PFSK-1 (cell line): ENCODE measurements around the gene PC.

Experiments
- FOXP2 ChIP-seq: optimal IDR thresholded peaks from 2 replicates; pipeline ENCODE3; 2011; ENCODE audit warnings: borderline replicate concordance, control low read depth, inconsistent platforms; ENCODE audit not compliant: insufficient read depth; ENCODE audit errors: extremely low read length, extremely low read depth
- POLR2AphosphoS5 ChIP-seq: IDR thresholded peaks from 2 replicates; pipeline ENCODE4 v1.6.1; 2012; ENCODE audit warnings: low read depth, mild to moderate bottlenecking, control low read depth, low read length, moderate library complexity
- REST ChIP-seq, 2 experiments: IDR thresholded peaks; 2 replicates each; pipeline versions ENCODE4 v1.6.1 to v1.8.0; 2011 to 2012; ENCODE audit warnings: low read depth in 2 of 2, low read length in 2 of 2, control low read depth in 1 of 2, inconsistent platforms in 1 of 2, mild to moderate bottlenecking in 1 of 2, moderate library complexity in 1 of 2; ENCODE audit not compliant: insufficient read depth in 1 of 2
- SIN3A ChIP-seq: IDR thresholded peaks from 2 replicates; pipeline ENCODE4 v1.6.1; 2012; ENCODE audit warnings: mild to moderate bottlenecking, low read length, moderate library complexity, borderline replicate concordance; ENCODE audit not compliant: insufficient read depth
- TAF1 ChIP-seq: IDR thresholded peaks from 2 replicates; pipeline ENCODE4 v1.6.1; 2012; ENCODE audit warnings: low read length, control low read depth, borderline replicate concordance; ENCODE audit not compliant: insufficient read depth

DNA sequence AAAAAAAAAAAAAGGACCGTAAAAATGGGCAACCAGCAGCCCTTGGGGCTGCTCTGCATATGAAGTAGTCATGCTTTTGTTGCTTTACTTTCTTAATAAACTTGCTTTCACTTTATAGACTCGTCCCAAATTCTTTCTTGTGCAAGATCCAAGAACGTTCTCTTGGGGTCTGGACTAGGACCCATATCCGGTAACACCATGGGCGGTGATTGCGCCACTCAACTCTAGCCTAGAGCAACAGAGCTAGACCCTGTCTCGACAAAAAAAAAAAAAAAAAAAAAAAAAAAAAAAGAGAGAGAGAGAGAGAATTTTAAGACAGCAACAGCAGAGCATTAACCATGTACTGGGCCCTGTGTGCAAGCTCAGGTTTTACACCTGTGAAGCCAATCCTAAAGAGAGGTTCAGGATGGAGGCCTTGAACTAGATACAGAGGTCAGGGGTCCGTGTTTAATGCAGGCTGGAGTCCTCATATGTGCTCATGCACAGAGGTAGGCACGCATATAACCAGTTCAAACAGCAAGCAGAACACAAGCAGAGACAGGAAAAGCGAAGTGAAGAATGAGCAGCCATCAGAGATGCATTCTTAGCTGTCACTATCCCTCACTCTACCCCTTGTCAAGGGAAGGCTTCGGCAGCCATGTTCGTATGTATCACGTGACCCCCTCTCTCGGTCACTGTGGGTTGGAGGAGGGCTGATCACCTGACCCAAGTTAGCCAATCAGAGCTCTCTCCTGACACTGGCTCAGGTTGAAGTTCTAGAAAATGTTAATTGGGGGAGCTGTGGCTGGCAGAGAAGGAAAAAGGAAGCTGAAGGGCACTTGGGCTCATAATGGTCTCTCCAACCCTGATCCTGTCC, 48.1 kb upstream of the PC start:
- TF ChIP-seq TAF1 (no peak), POLR2AphosphoS5 (no peak), REST (IDR thresholded peaks at IDR 0.05; ENCODE audit: insufficient read depth in 1 of 2, low read depth in 2 of 2, low read length in 2 of 2) (no peak), SIN3A (no peak), FOXP2 (no peak)
